ENCODE measurements around the gene DENND4B. TPM values are rescaled to one million over a fixed set of nuclear protein-coding genes. Genes with fewer than 3 reads are reported as not detected.
A peak's percentile ranks its signal among the peaks of the same experiment; 100 is the strongest.
"Not testable (repeated sequence)": the region's sequence is repeated elsewhere in the genome, so short reads cannot be mapped to it uniquely, and the experiment has no call there.

The DENND4B gene
- total RNA-seq, 4 donors from 2014 or later: 42.3 to 121 (median 50.3) TPM

DNA sequence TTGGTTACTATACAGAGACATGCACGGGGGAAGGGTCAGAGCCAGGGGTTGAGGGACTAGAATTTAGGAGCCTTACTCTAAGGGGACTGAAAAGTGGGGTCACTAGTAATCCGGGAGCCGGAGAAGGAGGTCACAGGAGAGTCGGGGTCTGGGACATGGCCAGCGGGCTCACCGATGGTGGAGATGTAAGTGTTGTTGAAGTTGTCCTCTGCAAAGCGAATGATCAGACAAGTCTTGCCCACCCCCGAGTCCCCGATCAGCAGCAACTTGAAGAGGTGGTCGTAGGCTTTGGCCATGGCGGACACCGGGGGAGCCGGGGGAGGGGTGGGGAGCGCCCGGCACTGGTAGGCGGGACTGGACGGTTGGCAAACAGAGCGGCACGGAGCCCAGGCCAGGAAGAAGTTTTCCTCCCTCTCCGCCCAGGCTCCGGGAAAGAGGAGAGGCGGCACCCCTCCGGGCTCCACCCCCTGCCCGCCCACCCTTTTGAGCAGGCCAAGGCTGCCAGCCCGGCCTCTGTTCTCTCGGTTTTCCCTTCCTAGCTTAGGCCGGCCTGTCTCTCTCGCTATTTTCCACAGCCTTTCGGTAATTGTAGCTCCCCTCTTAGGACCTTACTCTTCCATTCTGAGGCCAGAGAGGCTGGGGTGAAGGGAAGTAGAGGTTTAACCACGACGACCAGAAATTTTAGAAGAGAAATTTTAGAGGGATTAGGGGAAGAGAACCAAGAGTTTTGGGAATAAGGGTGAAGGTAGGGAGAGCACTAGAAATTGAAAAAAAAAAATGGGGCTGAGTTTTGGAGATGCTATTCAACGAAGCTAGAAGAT lies 39.6 kb upstream of the DENND4B start, which contains the start of gene RAB13:
Gene RAB13, minus strand, starts transcription at position 399 of the 821 bp plus-strand sequence. Its CDS starts 103 bp downstream, at position 296.
- in situ Hi-C loops (cut with MboI; ENCODE audit: low pct_ligation_motif_present in 1 of 4, low pct_unique_long_range_greater_than_20kb in 1 of 4, low sequenced_read_pairs in 3 of 4): loop anchor here (10.0 to 25.0 kb wide), 7 partner anchors 171 to 474 kb away; partner anchors contain the start of genes ILF2 (in 2 of the 4), NPR1 (in 2 of the 4), S100A3 (in 1 of the 4) and S100A4 (in 1 of the 4)
- H3K27me3 ChIP-seq: no peaks in the 10 kb centered on the region
- peak; percentile 89 for DNase-seq
- peak within 1 kb of the TSS; percentile 17 to 67 (median 60) for H3K4me3 ChIP-seq
- H3K4me1 ChIP-seq: peaks cover 0 to 33% (median 14%) of the 10 kb centered on the region in 4 donors
- WGBS, 2 donors (ENCODE audit: low coverage in 1 of 2): 4 to 5% methylated on average over 13 to 28 of the region's 32 CpGs
- no peaks in the 10 kb centered on the region for H3K9me3 ChIP-seq
- H3K27ac ChIP-seq: peak within 1 kb of the TSS; percentile 86 to 96 (median 86)
- no peaks in the 10 kb centered on the region for H3K36me3 ChIP-seq
- TF ChIP-seq, protein P1, sequence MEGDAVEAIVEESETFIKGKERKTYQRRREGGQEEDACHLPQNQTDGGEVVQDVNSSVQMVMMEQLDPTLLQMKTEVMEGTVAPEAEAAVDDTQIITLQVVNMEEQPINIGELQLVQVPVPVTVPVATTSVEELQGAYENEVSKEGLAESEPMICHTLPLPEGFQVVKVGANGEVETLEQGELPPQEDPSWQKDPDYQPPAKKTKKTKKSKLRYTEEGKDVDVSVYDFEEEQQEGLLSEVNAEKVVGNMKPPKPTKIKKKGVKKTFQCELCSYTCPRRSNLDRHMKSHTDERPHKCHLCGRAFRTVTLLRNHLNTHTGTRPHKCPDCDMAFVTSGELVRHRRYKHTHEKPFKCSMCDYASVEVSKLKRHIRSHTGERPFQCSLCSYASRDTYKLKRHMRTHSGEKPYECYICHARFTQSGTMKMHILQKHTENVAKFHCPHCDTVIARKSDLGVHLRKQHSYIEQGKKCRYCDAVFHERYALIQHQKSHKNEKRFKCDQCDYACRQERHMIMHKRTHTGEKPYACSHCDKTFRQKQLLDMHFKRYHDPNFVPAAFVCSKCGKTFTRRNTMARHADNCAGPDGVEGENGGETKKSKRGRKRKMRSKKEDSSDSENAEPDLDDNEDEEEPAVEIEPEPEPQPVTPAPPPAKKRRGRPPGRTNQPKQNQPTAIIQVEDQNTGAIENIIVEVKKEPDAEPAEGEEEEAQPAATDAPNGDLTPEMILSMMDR (IDR thresholded peaks at IDR 0.05): no peak
- TF ChIP-seq POLR2A (IDR thresholded peaks at IDR 0.05) (peak; percentile 48), EP300 (IDR thresholded peaks at IDR 0.05; ENCODE audit: low read depth) (no peak), POLR2AphosphoS5 (IDR thresholded peaks at IDR 0.05) (peak; percentile 81 to 86 (median 83))
- intact Hi-C loops (cut with DNase I; ENCODE audit: low total_unique reads): loop anchor here (2.0 to 10.0 kb wide), 2 partner anchors 189 to 311 kb away; partner anchors contain the start of genes ILF2 and NPR1

DNA sequence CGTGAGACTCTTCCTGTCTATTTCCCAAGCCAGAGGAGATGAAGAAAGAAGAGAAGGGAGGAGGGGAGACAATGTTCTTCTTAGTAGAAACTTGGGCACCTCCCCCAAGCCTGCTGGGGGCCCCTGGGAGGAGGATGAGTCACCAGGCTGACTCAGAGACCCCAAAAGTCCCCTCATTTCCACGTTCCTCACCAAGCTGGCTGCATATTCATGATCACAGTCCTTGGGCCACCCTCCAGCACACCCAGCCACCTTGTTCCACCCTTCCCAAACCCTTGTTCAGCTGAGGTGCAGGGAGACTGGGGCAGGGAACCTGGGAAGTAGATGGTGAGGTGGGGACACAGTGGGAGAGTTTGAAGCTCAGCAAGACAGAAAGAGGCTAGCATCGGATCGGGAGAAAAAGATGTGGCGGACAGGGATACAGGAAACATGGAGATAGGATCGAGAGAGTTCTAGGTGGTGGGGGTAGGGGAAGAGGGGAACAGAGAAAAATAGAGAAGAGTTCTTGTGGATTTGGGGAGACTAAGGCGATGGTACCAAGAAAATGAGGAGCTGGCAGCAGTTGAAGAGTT lies 38.9 kb upstream of the DENND4B start:
- in situ Hi-C loops (cut with MboI; ENCODE audit: low pct_ligation_motif_present in 1 of 4, low pct_unique_long_range_greater_than_20kb in 1 of 4, low sequenced_read_pairs in 3 of 4) (loop anchor here (10.0 to 25.0 kb wide), 7 partner anchors 171 to 473 kb away; partner anchors contain the start of genes ILF2 (in 2 of the 4), NPR1 (in 2 of the 4), S100A3 (in 1 of the 4) and S100A4 (in 1 of the 4)), intact Hi-C loops (cut with DNase I; ENCODE audit: low total_unique reads) (loop anchor here (2.0 to 10.0 kb wide), 2 partner anchors 189 to 311 kb away; partner anchors contain the start of genes ILF2 and NPR1)
- DNase-seq: peak; percentile 36
- H3K27ac ChIP-seq: peak overlapping the region; percentile 86 to 96 (median 86)
- no peaks in the 10 kb centered on the region for H3K9me3 ChIP-seq
- H3K36me3 ChIP-seq: no peaks in the 10 kb centered on the region
- H3K4me1 ChIP-seq: peaks cover 0 to 33% (median 14%) of the 10 kb centered on the region in 4 donors
- H3K4me3 ChIP-seq: peak overlapping the region; percentile 17 to 67 (median 60)
- WGBS, 2 donors (ENCODE audit: low coverage in 1 of 2): 27 to 36% methylated on average over 5 to 7 of the region's 7 CpGs
- TF ChIP-seq, protein P1 (IDR thresholded peaks at IDR 0.05): no peak
- peak in 1 of 3 donors; percentile 32 for TF ChIP-seq POLR2AphosphoS5 (IDR thresholded peaks at IDR 0.05)
- TF ChIP-seq POLR2A (IDR thresholded peaks at IDR 0.05): peak; percentile 4
- no peak for TF ChIP-seq EP300 (IDR thresholded peaks at IDR 0.05; ENCODE audit: low read depth)
- H3K27me3 ChIP-seq: no peaks in the 10 kb centered on the region

DNA sequence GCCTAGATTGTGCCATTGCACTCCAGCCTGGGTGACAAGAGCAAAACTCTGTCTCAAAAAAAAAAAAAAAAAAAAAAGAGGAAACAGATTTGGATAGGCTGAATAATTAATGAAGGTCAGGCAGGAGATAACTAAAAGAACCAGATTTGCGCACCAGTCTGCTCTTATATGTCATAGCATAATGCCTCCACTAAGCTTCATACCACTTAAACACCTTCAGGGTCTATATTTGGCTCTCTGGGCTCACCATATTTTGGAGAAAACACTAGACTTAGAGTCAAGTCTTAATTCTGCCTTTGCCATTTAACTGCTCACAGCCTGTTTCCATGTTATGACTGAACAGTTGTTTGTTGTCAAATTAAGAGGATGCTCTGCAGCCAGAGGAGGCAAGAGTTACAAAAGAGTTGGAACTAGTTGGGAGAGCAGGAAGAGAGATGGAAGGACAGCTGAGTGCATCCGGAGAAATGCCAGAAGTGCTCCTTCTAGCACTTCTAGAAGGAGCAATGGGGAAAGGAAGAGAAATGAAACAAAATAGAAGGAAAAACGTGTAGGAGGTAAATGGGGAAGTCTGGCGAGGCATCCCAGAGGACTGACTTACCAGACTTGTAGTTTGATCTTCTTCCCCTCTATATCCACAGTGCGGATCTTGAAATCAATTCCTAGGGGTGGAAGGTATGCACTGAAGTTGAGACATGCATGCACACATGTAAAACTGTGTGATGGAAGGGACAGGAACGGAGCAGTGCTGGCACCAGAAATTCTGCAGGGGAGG lies 37.8 kb upstream of the DENND4B start:
- H3K27me3 ChIP-seq: no peaks in the 10 kb centered on the region
- peaks cover 0 to 29% (median 14%) of the 10 kb centered on the region in 4 donors for H3K4me1 ChIP-seq
- WGBS, 2 donors (ENCODE audit: low coverage in 1 of 2): 67 to 72% methylated on average over 6 of the region's 6 CpGs
- no peaks in the 10 kb centered on the region for H3K36me3 ChIP-seq
- in situ Hi-C loops (cut with MboI; ENCODE audit: low pct_ligation_motif_present in 1 of 4, low pct_unique_long_range_greater_than_20kb in 1 of 4, low sequenced_read_pairs in 3 of 4) (loop anchor here (5.0 to 25.0 kb wide), 8 partner anchors 170 to 472 kb away; partner anchors contain the start of genes ILF2 (in 2 of the 4), NPR1 (in 2 of the 4), S100A3 (in 1 of the 4) and S100A4 (in 1 of the 4)), intact Hi-C loops (cut with DNase I; ENCODE audit: low total_unique reads) (loop anchor here (2.0 to 10.0 kb wide), 2 partner anchors 188 to 310 kb away; partner anchors contain the start of genes ILF2 and NPR1)
- TF ChIP-seq EP300 (IDR thresholded peaks at IDR 0.05; ENCODE audit: low read depth) (no peak), POLR2A (IDR thresholded peaks at IDR 0.05) (no peak), POLR2AphosphoS5 (IDR thresholded peaks at IDR 0.05) (peak in 1 of 3 donors; percentile 13)
- TF ChIP-seq, protein P1 (IDR thresholded peaks at IDR 0.05): no peak
- peak overlapping the region; percentile 86 to 96 (median 86) for H3K27ac ChIP-seq
- peak overlapping the region in 1 of 4 donors; percentile 67 for H3K4me3 ChIP-seq
- no peak for DNase-seq
- no peaks in the 10 kb centered on the region for H3K9me3 ChIP-seq

DNA sequence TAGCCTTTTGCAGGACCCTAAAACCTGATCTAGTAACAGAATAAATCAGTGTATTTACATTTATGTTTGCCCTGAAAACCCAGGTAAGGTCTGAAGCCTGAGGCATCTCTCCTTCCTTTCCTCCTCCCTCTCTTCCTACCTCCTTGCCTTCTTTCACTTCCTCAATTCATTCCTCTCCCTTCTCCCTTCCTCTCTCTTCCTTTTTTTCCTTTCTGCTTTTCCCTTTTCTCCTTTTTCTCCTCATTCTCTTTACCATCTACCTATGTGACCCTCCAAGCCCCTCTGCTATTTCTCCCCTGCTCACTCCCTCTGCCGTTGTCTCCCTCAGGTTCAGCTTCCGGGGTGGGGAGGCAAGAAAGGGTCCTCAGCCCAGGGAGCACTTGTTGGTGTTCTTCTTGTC lies 35.2 kb upstream of the DENND4B start:
- H3K36me3 ChIP-seq, H3K4me3 ChIP-seq, H3K9me3 ChIP-seq, H3K27ac ChIP-seq, DNase-seq, H3K27me3 ChIP-seq: not testable (repeated sequence)
- H3K4me1 ChIP-seq: peaks cover 0 to 30% (median 21%) of the 10 kb centered on the region in 4 donors
- in situ Hi-C loops (cut with MboI; ENCODE audit: low pct_ligation_motif_present in 1 of 4, low pct_unique_long_range_greater_than_20kb in 1 of 4, low sequenced_read_pairs in 3 of 4) (loop anchor here (5.0 to 25.0 kb wide), 8 partner anchors 167 to 469 kb away; partner anchors contain the start of genes ILF2 (in 2 of the 4), NPR1 (in 2 of the 4), S100A3 (in 1 of the 4) and S100A4 (in 1 of the 4)), intact Hi-C loops (cut with DNase I; ENCODE audit: low total_unique reads) (loop anchor here (10.0 kb wide), 1 partner anchor 307 kb away; the partner anchor contains the start of genes ILF2 and NPR1)
- WGBS, 2 donors (ENCODE audit: low coverage in 1 of 2): 74 to 87% methylated on average over 2 of the region's 2 CpGs

DNA sequence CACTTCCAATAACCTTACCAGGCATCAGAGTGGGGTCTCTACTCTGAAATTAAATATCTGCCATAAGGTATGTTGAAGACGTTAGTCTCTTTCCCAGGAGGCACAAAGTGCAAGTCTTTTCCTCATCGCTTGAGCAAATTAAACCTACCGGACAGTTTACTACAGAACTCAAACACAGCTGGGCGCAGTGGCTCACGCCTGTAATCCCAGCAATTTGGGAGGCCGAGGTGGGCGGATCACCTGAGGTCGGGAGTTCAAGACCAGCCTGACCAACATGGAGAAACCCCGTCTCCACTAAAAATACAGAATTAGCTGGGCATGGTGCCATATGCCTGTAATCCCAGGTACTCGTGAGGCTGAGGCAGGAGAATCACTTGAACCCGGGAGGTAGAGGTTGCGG lies 32.6 kb upstream of the DENND4B start:
- H3K36me3 ChIP-seq: peaks cover 0 to 18% (median 9%) of the 10 kb centered on the region in 4 donors

More for the DNA sequence above, 32.6 kb upstream of the DENND4B start:
- in situ Hi-C loops (cut with MboI; ENCODE audit: low pct_ligation_motif_present in 1 of 4, low pct_unique_long_range_greater_than_20kb in 1 of 4, low sequenced_read_pairs in 3 of 4): loop anchor here (25.0 kb wide), 4 partner anchors 292 to 467 kb away; partner anchors contain the start of genes ILF2 (in 1 of the 4), NPR1 (in 1 of the 4), S100A3 (in 1 of the 4) and S100A4 (in 1 of the 4)
- H3K27ac ChIP-seq; intact Hi-C loops (cut with DNase I; ENCODE audit: low total_unique reads); H3K4me3 ChIP-seq; H3K9me3 ChIP-seq; H3K27me3 ChIP-seq; DNase-seq: not testable (repeated sequence)
- 87 to 100% methylated on average over 2 to 12 of the region's 12 CpGs for WGBS, 2 donors (ENCODE audit: low coverage in 1 of 2)
- H3K4me1 ChIP-seq: peaks cover 8 to 22% (median 18%) of the 10 kb centered on the region in 4 donors
